ENCODE measurements around the gene KLHL25. TPM values are rescaled to one million over a fixed set of nuclear protein-coding genes. Genes with fewer than 3 reads are reported as not detected.

Gene KLHL25
- total RNA-seq, 3 donors from 2014 or later: 10.9 to 21.0 (median 15.1) TPM

- intact Hi-C loops (cut with DNase I; ENCODE audit: low total_unique reads): no loop called here
- Histone ChIP-seq H3K36me3 (no peaks in the 10 kb centered on the region), H3K27me3 (no peaks in the 10 kb centered on the region), H3K27ac (no peak overlapping the region), H3K4me3 (no peak overlapping the region), H3K9me3 (no peaks in the 10 kb centered on the region), H3K4me1 (no peaks in the 10 kb centered on the region)
- no peak for DNase-seq (ENCODE audit: low spot score in 2 of 2)
- TF ChIP-seq POLR2A (IDR thresholded peaks at IDR 0.05): no peak
- TF ChIP-seq CTCF (IDR thresholded peaks at IDR 0.05): no peak
- no peak for TF ChIP-seq POLR2AphosphoS5 (IDR thresholded peaks at IDR 0.05)
Measured at GRCh38 chr15:85758655-85758978, 36.1 kb downstream of the KLHL25 start.

GRCh38 chr15:85757939-85758654 is 36.6 kb downstream of the KLHL25 start:
- TF ChIP-seq CTCF (IDR thresholded peaks at IDR 0.05) (no peak), POLR2AphosphoS5 (IDR thresholded peaks at IDR 0.05) (no peak), POLR2A (IDR thresholded peaks at IDR 0.05) (no peak)
- H3K4me1 ChIP-seq: no peaks in the 10 kb centered on the region
- no peaks in the 10 kb centered on the region for H3K36me3 ChIP-seq
- H3K4me3 ChIP-seq: no peak overlapping the region
- intact Hi-C loops (cut with DNase I; ENCODE audit: low total_unique reads): no loop called here
- H3K27ac ChIP-seq: peak overlapping the region; percentile 4 to 40
- DNase-seq (ENCODE audit: low spot score in 2 of 2): no peak
- no peaks in the 10 kb centered on the region for H3K27me3 ChIP-seq
- H3K9me3 ChIP-seq: no peaks in the 10 kb centered on the region

GRCh38 chr15:85757073-85757938 is 37.4 kb downstream of the KLHL25 start:
- Histone ChIP-seq H3K9me3 (no peaks in the 10 kb centered on the region), H3K4me3 (no peak overlapping the region), H3K4me1 (peaks cover 0 to 5% of the 10 kb centered on the region in 2 donors), H3K36me3 (no peaks in the 10 kb centered on the region), H3K27ac (peak overlapping the region; percentile 69 to 77), H3K27me3 (no peaks in the 10 kb centered on the region)
- peak in 1 of 2 donors; percentile 0 for DNase-seq (ENCODE audit: low spot score in 2 of 2)
- no peak for TF ChIP-seq CTCF (IDR thresholded peaks at IDR 0.05)
- TF ChIP-seq POLR2A (IDR thresholded peaks at IDR 0.05): no peak
- no peak for TF ChIP-seq POLR2AphosphoS5 (IDR thresholded peaks at IDR 0.05)
- intact Hi-C loops (cut with DNase I; ENCODE audit: low total_unique reads): no loop called here

GRCh38 chr15:85756411-85757072 is 38.2 kb downstream of the KLHL25 start:
- Histone ChIP-seq H3K27me3 (no peaks in the 10 kb centered on the region), H3K4me3 (no peak overlapping the region), H3K9me3 (no peaks in the 10 kb centered on the region), H3K4me1 (peaks cover 6 to 10% of the 10 kb centered on the region in 2 donors), H3K27ac (peak overlapping the region; percentile 69 to 77), H3K36me3 (no peaks in the 10 kb centered on the region)
- no peak for TF ChIP-seq CTCF (IDR thresholded peaks at IDR 0.05)
- TF ChIP-seq POLR2AphosphoS5 (IDR thresholded peaks at IDR 0.05): peak in 2 of 3 donors; percentile 43 to 46
- intact Hi-C loops (cut with DNase I; ENCODE audit: low total_unique reads): no loop called here
- peak; percentile 51 to 81 for DNase-seq (ENCODE audit: low spot score in 2 of 2)
